H1 (cell line): ENCODE measurements around the gene CACNA1D.

Source experiments
- JUND ChIP-seq: IDR thresholded peaks from 2 replicates; pipeline ENCODE4 v1.6.1; 2011; ENCODE audit warnings: mild to moderate bottlenecking, improper control_type of control experiment, low read length
- POU5F1 ChIP-seq: IDR thresholded peaks from 2 replicates; pipeline ENCODE4 v1.6.1; 2011; ENCODE audit warnings: low read depth, mild to moderate bottlenecking, low read length, moderate library complexity
- RAD21 ChIP-seq, 2 experiments: IDR thresholded peaks in 1 of 2; conservative IDR thresholded peaks in 1 of 2; 2 replicates each; pipeline ENCODE4 v1.6.1; 2011; ENCODE audit warnings: low read depth in 2 of 2, low read length in 2 of 2, improper control_type of control experiment in 1 of 2, inconsistent platforms in 1 of 2, mild to moderate bottlenecking in 1 of 2, moderate library complexity in 1 of 2
- SUZ12 ChIP-seq: fragments of 200-600 bp; sonication (generic); IDR thresholded peaks from 2 replicates; pipeline ENCODE4 v1.6.1; 2012; ENCODE audit warnings: mild to moderate bottlenecking, inconsistent platforms, low read length, moderate library complexity, mixed read lengths
- TEAD4 ChIP-seq: IDR thresholded peaks from 2 replicates; pipeline ENCODE4 v1.6.1; 2012; ENCODE audit warnings: low read depth, low read length, inconsistent platforms, mixed read lengths
- TF ChIP-seq, protein P1 (sequence below): IDR thresholded peaks from 2 replicates; pipeline ENCODE4 v1.6.1; 2011; ENCODE audit warnings: low read depth, mild to moderate bottlenecking, low read length; ENCODE audit not compliant: insufficient read depth

DNA sequence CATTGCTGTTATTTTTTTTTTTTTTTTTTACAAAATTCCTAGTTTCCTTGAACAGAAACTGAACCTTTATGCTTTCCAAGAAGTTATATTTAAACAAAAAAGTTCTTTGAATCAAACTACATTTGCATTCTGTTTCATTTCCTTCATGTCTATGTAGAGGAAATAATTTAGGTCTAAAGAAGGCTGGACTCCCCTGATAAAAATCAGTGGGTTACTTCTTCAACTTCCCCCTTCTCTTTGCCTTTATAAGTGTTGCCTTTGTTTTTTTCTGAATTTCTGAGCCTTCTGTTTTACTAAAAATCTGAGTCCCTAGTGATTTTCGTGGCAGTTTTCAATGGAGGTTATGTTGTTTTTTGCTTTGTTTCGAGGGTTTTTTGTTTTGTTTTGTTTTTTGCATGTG is 199.0 kb downstream of the CACNA1D start:
- TF ChIP-seq JUND: no peak
- no peak for TF ChIP-seq SUZ12
- TF ChIP-seq TEAD4: no peak
- TF ChIP-seq POU5F1: no peak
- TF ChIP-seq, protein P1, sequence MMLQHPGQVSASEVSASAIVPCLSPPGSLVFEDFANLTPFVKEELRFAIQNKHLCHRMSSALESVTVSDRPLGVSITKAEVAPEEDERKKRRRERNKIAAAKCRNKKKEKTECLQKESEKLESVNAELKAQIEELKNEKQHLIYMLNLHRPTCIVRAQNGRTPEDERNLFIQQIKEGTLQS: no peak
- TF ChIP-seq RAD21 (IDR thresholded peaks at IDR 0.05 in 1 of 2, conservative IDR thresholded peaks at IDR 0.05 in 1 of 2; ENCODE audit: low read depth in 2 of 2, low read length in 2 of 2): no peak
